Activated naive CD4-positive, alpha-beta T cell treated with anti-CD3 and anti-CD28 coated beads, Interleukin-2, amount 50 U/mL, for 72 hours (primary cell): Measurements from ENCODE around the gene FAM107A. TPM values are rescaled to one million over a fixed set of nuclear protein-coding genes. Genes with fewer than 3 reads are reported as not detected.
"Not testable (repeated sequence)": the region's sequence is repeated elsewhere in the genome, so short reads cannot be mapped to it uniquely, and the experiment has no call there.

Source experiments
- ATAC-seq, 2 donors: fragments of 150-1000 bp; cut with Tn5 transposase; 2 replicates each; pipeline ENCODE4 v1.10.0; 2021; ENCODE audit warnings: mild to moderate bottlenecking in 2 of 2, moderate library complexity in 2 of 2
- DNase-seq, 2 donors: peaks; one replicate each; pipeline ENCODE4 v3.0.0; 2021 to 2022; ENCODE audit warnings: low spot score in 2 of 2
- H3K27ac Mint-ChIP-seq, 2 donors: one replicate each; pipeline ENCODE4 v1.8.0; 2022; ENCODE audit warnings: mild to moderate bottlenecking in 2 of 2, mixed read lengths in 2 of 2
- H3K36me3 Mint-ChIP-seq, 2 donors: one replicate each; pipeline ENCODE4 v1.8.0; 2022; ENCODE audit warnings: mixed read lengths in 2 of 2
- H3K9me3 Mint-ChIP-seq, 2 donors: one replicate each; pipeline ENCODE4 v1.8.0; 2022; ENCODE audit warnings: mixed read lengths in 2 of 2
- total RNA-seq, 2 donors: library from RNA; stranded (reverse); gene quantifications; one replicate each; pipeline ENCODE4 v1.2.3, GENCODE V29; 2022

Gene FAM107A
- total RNA-seq, 2 donors from 2014 or later = not detected

DNA sequence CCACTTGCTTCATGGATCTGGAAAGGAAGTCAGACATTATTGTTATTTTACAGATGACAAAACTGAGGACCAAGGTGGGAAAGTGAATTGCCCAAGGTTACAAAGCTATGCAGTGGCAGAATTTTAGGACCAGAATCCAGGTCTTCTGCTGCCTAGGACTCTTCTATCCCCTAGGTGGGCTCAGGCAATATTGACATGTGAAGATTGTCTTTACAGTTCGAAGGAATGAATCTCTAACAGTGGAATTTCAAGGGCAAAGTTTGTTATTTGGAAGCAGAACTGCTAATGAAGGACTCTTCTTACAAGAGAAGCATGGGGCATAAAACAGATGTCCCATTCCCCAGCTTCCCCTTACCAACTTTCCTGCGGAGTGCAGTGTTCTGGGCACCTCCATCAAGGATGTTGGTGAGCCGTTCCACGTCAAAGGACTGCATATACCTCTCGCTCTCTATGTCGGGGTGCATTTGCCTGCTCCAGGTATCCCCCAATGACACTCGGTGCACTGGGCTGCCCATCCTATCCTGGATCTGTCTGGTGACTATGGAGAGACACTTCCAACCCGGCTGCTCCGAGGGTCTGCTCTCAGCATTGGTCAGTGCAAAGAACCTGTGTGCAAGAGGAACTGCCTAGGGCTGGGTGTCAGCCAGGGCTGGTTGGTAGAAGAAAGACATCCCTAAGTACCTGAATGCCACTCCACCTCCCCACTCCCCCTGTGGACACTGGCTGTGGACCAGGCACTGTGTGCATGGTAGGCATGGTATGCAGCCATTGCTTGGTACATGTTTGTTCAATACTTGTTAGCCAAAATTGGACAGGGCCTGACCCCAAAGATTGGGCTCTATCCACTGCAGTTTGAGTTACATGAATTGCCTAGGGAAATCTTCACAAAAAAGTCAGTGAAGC, 42.3 kb downstream of the FAM107A start:
- no peaks in the 10 kb centered on the region for H3K36me3 Mint-ChIP-seq
- no peak for ATAC-seq
- H3K9me3 Mint-ChIP-seq = no peaks in the 10 kb centered on the region
- no peak overlapping the region for H3K27ac Mint-ChIP-seq
- no peak for DNase-seq

DNA sequence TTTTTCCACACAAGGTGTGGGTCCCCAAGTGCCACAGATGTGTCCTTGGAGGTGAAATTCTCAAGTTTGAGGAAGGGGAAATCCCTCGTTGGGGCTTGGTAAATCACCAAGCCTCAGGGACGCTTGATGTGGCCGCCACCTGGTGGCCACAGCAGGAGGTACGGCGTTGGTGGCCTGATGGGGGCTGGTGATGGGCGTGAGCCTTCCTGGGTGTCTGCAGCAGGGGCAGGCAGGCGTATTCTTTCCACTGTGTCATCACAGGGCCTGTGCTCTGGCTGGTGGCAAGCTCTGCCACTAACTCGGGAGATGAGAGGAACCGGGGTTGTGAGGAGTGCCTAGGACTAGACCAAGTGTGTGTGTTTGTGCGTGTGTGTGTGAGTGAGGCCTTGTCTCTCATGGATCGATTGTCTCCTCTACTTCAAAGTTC, 44.4 kb downstream of the FAM107A start:
- ATAC-seq (peak; percentile 92 to 96), DNase-seq (peak; percentile 81 to 82)
- Mint-ChIP-seq H3K27ac (no peak overlapping the region), H3K9me3 (no peaks in the 10 kb centered on the region), H3K36me3 (no peaks in the 10 kb centered on the region)

DNA sequence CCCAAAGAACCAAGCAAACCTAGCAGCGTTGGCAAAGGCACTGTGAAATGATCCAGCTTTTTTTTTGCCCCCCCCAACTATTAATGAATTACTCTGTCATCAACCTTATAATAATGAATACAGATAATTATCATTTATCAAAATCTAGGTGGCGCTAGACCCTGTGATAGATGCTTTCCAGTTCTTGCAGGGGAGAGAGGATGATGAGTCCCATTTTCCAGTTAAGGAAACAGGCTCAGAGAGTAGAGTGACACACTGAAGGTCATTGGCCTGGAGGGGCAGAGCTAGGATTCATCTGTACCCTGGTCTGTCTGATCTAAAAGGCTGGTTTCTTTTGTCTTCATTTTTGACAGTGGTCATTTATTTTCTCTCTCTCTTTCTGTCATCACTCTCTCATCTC, 45.2 kb downstream of the FAM107A start:
- Mint-ChIP-seq H3K27ac (no peak overlapping the region), H3K36me3 (no peaks in the 10 kb centered on the region), H3K9me3 (no peaks in the 10 kb centered on the region)
- peak in 1 of 2 donors; percentile 52 for ATAC-seq
- DNase-seq = no peak

DNA sequence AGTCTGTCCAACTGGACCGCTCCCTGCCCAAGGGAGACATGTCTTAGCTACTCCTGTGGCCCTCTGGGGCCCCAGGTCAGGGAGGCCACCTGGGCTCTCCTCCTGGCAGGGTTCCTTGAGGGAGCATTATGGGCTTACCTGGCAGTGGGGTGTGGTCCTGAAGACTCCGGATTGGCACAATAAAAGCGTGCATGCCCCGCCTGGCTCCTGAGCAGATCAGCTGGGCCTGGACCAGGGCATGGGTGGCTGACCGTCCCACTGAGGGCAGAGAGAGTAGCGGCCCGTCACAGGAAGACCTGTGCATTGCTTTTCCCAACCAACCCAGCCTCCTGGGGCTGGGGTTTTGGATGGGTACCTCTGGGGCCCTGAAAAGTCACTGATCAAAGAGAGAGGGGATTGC, 45.6 kb downstream of the FAM107A start:
- H3K36me3 Mint-ChIP-seq = no peaks in the 10 kb centered on the region

DNA sequence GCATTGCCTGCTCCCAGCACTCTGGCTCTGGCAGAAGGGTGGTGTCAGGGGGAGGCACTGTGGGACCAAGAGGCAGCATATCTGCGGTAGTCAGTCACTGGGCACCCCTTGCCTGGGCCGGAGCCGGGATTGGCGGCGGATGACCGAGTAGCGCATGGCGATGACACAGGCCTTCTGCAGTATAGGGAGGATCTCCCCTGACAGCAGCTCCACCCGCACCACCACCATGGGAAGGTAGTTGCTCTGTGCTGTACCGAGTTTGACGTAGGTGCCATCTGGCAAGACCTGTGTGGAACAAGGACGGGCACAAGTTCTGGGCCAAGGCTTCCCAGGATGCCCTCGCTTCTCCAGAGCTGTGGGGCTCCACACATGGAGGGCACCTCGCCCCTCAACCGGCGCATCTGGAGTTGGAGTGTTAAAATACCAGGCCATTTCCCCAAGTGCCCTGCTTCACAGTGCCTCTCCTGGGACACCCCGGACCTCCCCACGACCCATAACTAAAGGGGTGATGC, 46.8 kb downstream of the FAM107A start:
- H3K9me3 Mint-ChIP-seq = no peaks in the 10 kb centered on the region
- no peak for ATAC-seq
- no peaks in the 10 kb centered on the region for H3K36me3 Mint-ChIP-seq
- no peak overlapping the region for H3K27ac Mint-ChIP-seq
- no peak for DNase-seq

More for the DNA sequence above, 45.6 kb downstream of the FAM107A start:
- H3K27ac Mint-ChIP-seq = no peak overlapping the region
- ATAC-seq (no peak), DNase-seq (no peak)
- no peaks in the 10 kb centered on the region for H3K9me3 Mint-ChIP-seq

DNA sequence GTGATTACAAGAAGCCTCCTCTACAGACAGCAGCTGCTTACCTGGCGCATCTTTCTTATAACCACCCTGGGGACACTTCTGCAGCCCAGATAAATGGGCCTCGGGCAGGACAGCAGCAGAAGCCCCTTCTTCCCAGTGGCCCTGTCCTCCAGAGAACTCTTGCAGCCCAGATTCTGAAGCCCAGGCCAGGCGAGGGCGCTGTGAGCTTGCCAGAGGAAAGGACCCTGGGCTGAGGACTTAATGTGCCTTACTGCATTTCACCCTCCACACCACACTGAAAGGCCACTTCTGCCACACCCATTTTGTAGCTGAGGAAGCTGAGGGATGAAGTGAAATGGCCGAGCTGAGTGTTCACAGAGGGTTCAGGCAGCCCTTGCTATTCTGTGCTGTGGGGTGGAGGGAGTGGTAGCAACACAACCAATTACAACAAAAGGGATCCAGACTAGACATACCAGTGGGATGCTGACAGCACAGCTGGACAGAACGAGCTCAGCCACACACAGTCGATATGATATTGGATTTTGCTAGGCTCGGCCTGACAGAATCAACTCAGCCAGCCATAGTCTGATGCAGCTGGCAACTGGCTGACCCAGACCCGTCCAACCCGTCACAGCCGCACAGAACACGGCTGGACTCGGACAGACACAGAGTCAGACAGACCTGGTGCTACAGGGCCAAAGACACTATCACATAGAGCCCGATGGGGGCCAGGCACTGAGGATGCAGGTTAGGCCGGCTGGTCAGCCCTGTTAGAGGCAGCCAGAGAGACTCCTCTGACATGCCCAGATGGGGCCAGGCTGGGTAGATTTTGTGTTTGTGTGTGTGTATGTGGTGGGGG, 47.5 kb downstream of the FAM107A start:
- H3K36me3 Mint-ChIP-seq = no peaks in the 10 kb centered on the region
- DNase-seq = no peak
- H3K9me3 Mint-ChIP-seq = no peaks in the 10 kb centered on the region
- ATAC-seq = no peak
- no peak overlapping the region for H3K27ac Mint-ChIP-seq

DNA sequence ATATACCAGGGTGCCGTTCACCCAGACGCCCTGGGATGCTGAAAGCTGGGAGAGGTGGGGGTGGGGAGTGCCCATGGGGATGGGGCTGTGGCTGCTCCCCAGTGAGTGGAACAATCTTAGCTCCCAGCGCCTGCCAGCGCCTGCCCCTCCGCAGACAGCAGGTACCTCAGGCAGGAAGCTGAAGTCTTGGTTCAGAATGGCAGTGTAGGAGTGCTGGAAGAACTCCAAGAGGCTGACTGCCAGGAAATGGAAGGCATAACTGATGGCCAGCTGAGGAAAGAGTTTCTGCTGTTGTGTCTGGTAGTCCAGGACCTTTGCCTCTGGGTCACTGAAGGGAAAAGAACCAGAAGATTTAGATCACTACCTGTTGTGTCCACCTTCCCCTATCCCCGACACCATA, 48.6 kb downstream of the FAM107A start:
- Mint-ChIP-seq H3K36me3 (no peaks in the 10 kb centered on the region), H3K9me3 (no peaks in the 10 kb centered on the region), H3K27ac (peak overlapping the region in 1 of 2 donors; percentile 7)
- no peak for ATAC-seq
- DNase-seq = no peak

DNA sequence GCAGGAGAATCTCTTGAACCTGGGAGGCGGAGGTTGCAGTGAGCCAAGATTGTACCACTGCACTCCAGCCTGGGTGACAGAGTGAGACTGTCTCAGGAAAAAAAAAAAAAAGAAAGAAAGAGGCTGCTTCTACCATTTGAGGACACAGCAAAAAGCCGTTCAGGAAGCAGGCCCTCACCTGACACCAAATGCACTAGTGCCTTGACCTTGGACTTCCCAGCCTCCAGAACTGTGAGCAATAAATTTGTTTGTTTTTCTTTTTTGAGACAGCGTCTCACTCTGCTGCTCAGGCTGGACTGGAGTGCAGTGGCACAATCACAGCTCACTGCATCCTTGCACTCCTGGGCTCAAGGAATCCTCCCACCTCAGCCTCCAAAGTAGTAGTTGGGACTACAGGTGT, 49.8 kb downstream of the FAM107A start:
- H3K27ac Mint-ChIP-seq, DNase-seq, H3K9me3 Mint-ChIP-seq, H3K36me3 Mint-ChIP-seq, ATAC-seq: not testable (repeated sequence)

DNA sequence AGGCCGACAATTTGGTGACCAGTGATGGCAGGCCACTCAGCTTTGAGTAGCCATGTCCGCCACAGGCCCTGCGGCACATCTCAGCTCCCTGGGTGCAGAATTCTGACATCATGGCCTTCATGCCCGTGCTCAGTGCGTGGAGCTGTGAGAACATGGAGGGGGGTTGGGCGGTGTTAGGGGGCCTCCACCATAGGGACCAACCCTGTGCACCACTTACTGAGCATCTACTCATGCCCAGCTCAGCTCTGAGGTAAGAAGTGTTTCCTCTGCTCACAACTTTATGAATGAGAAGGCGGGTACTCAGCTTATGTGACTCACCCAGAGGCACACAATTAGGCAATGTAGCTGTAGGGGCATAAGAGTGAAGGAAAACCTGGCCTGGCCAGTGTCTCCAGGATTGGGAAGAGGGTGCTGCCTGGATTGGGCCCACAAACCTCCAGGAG, 50.7 kb downstream of the FAM107A start:
- no peak overlapping the region for H3K27ac Mint-ChIP-seq
- H3K36me3 Mint-ChIP-seq = no peaks in the 10 kb centered on the region
- H3K9me3 Mint-ChIP-seq = no peaks in the 10 kb centered on the region
- ATAC-seq (peak; percentile 44 to 59), DNase-seq (no peak)

DNA sequence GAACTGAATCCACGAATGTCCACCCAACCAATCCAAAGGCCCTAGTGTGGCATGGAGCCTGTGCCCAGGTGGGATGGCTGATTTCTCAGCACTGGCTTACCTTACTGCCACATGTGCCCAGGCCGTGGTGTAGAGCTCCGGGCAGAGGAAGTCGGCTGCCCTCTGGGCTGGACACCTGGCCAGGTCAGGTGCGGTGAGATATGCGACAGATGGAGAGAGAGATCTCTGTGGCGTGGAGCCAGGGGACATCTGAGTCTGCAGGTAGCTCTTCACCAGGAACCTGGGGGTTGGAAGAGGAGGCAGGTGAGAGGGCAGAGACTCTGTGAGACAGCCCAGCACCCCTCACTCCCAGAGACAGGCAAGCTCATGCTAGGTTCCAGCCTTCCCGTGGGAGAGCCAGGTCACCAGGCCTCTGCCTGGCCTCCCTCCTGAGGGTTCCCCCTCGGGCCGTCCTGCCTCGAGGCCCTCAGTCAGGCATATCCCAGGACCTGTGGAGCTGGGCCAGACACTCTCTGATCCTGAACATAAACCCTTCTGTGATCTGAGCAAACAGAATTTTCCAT, 52.8 kb downstream of the FAM107A start:
- H3K36me3 Mint-ChIP-seq = no peaks in the 10 kb centered on the region
- no peak for ATAC-seq
- no peak for DNase-seq
- no peaks in the 10 kb centered on the region for H3K9me3 Mint-ChIP-seq
- no peak overlapping the region for H3K27ac Mint-ChIP-seq

DNA sequence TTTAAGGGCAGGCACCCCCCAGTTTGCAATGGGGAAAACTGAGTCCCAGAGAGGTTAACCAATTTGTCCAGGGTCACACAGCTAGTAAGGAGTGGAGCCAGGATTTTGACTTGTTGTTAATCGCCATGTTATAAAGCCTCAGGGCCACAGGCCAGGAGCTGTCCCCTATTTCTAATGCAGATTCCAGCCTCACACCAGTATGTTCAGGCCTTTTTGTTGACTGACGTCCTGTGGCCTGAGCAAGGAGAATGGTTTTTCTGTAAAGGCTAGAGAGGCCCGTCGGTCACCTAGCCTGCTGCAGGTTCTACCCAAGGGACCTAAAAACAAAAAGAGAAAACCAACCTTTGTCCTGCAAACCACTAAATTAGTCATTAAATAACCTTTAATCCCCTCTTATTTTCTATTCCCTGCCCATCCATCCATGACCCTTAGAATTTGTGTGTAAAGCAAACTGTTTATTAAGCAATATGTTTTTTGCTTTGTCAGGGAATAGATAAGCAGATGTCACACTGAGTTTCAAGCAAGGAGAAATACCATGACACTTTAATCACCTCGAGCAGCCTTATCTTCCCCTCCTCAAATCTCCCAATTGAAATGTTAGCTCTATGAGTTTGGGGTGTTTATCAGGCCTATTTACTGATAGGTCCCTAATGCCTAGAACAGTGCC, 54.3 kb downstream of the FAM107A start:
- DNase-seq (no peak), ATAC-seq (no peak)
- Mint-ChIP-seq H3K36me3 (no peaks in the 10 kb centered on the region), H3K9me3 (no peaks in the 10 kb centered on the region), H3K27ac (no peak overlapping the region)

DNA sequence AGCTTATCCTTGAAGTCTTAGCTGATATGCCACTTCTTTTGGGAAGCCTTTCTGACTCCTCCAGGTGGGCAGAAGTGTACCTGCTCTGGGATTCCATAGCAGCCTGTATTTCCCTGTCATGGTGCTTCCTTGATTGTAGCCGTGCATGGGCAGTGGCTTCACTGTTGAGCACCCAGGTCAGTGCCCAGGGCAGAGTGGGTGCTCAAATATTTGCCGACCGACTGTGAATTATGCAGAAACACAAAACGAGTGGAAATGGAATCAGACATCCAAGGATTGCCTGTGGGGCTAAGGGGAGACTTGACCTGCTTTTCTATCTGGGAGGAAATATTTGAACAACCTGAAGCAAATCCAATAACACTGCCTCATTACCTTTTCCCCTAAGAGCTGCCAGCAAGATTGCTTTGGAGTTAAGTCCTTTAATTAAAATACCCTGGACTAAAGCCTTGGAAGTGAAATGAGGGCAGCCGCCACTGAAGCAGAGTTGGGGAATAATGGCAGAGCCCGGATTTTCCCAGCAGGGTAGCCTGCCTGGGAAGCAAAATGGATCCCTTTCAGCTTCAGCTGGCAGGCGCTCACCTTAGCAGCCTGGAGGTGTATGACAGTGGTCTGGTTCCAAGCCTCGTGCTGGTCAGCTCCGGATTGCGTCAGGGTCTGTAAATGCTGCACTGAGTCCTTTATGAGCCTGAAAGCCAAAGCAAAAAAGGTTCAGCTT, 55.1 kb downstream of the FAM107A start:
- Mint-ChIP-seq H3K27ac (no peak overlapping the region), H3K9me3 (no peaks in the 10 kb centered on the region), H3K36me3 (no peaks in the 10 kb centered on the region)
- DNase-seq (no peak), ATAC-seq (no peak)

DNA sequence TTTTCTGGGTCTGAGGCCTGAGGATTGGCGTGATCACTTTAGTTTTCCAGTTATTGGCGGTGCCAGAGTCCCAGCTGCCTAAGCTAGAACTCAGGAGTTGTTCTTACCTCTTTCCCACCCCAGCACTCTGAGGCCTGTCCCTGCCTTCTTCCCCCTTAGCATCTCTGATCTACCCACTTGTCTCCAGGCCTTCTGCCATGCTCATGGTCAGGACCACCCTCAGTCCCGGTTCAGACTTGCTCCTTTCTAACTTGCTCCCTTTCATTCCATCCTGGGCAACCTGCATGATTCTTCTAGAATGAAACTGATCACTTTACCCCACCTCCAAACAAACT, 55.9 kb downstream of the FAM107A start:
- DNase-seq (no peak), ATAC-seq (no peak)
- Mint-ChIP-seq H3K9me3 (no peaks in the 10 kb centered on the region), H3K36me3 (no peaks in the 10 kb centered on the region), H3K27ac (no peak overlapping the region)

DNA sequence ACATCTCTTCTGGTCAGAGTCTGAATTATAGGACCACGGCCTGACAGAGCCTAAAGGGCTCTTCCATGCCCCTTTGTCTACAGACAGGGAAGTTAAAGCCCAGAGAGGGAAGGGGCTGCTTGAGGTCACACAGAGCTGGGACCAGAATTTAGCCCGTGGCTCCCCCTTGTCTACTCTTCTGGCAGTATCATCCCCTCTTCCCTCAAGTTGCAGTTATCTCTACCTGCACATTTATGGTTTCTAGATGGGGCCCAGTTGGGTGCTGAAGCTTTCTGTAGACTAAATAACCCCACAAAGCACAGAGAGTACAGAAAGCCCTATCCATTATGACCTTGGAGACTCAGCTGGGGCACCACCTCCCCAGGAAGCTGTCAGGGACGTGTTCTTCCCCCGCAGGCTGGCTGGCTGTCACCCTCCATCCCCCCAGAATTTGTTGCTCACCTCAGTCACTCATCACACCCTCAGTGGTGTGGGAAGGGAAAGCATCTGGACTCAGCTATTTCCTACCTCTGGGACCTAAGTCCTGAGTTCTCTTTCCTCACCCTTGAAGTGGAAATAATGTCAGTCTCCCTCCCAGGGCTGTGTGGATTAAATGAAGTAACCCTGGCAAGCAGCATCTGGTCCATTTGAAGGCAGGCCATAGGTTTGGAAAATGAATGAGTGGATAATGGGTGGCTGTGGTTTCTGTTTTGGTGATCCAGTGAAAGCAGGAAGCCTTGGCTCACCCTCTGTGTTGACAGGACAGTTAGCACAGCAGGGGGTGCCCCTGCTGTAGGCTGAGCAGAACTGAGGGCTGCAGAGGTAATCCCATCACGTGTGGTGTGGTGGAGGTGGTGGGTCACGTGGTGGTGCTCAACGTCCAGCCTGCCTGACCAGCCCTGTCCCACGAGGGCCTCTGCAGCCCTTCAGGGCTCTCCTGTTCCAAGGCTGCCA, 56.5 kb downstream of the FAM107A start:
- ATAC-seq = peak in 1 of 2 donors; percentile 58
- Mint-ChIP-seq H3K36me3 (no peaks in the 10 kb centered on the region), H3K9me3 (no peaks in the 10 kb centered on the region), H3K27ac (no peak overlapping the region)
- no peak for DNase-seq
